ENCODE data around the gene PCNX4.

The PCNX4 gene

GRCh38 chr14:60102389-60102788 is 10.7 kb downstream of the PCNX4 start:
- no peak for DNase-seq (ENCODE audit: low spot score)

DNA sequence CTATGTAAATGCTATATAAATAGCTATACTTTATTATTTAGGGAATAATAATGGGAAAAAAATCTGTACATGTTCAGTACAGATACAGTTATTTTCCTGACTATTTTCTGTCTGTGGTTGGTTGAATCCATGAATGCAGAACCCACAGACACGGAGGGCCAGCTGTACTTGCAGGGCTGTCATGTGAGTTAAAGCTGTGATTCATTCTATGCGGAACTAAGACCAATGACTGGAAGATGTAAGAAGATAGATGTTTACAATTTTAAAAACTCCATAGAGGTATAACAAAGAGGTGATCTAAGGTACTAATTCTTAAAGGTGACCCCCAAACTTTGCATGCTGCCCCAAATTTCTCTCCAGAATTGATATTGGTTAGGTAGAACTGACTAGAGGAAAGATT is 14.6 kb downstream of the PCNX4 start:
- DNase-seq (ENCODE audit: low spot score): no peak

DNA sequence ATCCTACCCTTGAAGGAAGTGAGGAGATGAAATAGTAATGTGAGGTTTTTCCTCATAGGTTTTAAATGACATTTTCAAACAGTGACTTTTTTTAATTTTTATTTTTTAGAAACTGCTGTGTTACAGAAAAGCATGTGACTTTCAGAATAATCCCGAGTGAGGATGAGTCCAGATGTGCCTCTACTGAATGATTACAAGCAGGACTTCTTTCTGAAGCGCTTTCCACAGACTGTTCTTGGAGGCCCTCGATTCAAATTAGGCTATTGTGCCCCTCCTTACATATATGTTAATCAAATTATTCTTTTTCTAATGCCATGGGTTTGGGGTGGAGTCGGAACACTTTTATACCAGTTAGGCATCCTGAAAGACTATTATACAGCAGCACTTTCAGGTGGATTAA is 15.8 kb downstream of the PCNX4 start:
- DNase-seq (ENCODE audit: low spot score): no peak

DNA sequence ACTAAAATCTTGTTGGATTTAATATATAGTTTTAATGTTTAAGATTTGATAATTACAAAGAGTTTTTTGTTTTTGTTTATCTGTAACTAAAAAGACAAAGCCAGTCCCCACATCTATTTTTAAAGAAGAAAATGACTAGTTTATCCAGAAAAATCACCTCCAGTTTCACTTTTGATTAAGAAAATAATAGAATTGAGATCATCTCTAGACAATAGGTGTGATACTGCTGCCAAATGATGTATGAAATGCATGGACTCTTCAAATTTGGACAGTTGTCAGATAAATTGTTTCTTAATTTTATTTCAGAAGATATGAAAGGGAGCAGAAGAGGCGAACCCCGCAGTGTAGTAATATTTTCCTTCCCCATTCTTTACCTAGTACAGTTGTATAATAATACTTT is 20.0 kb downstream of the PCNX4 start:
- DNase-seq (ENCODE audit: low spot score): no peak

- no peak for DNase-seq (ENCODE audit: low spot score)
These were observed 23.2 kb downstream of the PCNX4 start for GRCh38 chr14:60114881-60115280.

DNA sequence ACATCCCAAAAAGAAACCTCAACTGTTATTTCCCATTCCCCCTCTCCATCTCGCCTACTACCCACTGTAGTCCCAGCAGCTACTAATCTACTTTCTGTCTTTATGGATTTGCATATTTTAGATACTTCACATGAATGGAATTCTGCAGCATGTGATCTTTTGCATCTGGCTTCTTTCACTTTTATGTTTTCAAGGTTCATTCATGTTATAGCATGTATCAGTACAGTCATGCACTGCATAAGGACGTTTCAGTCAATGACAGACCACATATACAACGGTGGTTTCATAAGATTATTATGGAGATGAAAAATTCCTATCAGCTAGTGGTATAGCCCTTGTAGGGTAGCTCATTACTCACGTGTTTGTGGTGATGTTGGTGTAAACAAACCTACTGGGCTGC is 24.5 kb downstream of the PCNX4 start:
- no peak for DNase-seq (ENCODE audit: low spot score)

DNA sequence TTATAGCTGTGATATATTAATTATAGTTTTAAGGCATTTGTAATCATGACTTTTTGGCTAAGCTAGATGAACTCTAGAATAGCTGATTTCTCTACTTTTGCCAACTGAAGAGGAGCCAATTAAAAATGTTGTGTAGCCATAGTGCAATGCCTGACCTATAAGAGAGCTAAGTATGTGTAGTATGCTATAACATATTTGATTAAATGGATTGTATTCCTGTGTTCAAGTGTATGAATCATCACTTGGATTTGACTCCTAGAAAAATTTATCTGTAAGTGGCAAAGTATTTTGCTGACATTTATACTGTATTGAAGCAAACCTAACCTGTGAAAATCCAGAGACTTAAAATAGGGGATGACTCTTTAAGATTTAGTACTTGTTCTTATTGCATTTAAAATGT is 34.2 kb downstream of the PCNX4 start:
- DNase-seq (ENCODE audit: low spot score): no peak

- no peak for DNase-seq (ENCODE audit: low spot score)
These were observed 41.8 kb downstream of the PCNX4 start for GRCh38 chr14:60133487-60133886.

DNA sequence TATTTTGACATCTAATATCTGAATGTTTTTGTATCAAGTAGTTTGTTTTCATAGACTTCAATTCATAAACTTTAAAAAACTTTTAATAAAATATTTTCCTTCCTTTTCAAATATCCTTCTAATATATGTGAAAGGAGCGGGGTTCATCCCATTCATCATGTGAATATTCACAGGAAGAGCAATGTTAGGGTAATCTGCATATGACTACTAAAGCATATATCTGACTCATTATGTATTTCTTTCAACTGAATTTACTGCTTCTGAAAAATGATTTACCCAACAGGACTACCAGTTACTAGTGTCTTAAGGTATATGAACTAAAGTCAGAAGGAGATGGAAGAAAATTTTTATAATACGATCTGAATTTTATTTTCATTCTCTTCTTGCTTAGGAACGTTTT is 43.0 kb downstream of the PCNX4 start:
- no peak for DNase-seq (ENCODE audit: low spot score)

DNA sequence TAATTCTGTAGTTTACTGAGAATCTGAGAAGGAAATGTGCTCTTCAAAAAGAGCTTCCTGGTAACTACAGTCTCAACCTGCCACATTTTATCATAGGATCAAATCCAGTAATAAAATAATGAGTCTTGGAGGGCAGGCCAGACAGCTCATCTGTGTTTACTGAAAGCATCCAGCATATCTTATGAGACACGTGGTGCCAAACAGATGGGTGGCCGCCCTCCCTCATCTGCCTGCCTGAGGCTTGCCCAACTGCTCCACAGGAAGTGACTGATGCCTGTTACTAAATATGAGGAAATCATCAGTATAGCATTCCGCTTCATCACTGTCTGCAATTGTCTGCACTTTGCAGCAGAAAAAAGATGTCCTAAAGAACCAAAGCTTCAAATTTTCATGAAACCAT is 60.0 kb downstream of the PCNX4 start:
- DNase-seq (ENCODE audit: low spot score): no peak

DNA sequence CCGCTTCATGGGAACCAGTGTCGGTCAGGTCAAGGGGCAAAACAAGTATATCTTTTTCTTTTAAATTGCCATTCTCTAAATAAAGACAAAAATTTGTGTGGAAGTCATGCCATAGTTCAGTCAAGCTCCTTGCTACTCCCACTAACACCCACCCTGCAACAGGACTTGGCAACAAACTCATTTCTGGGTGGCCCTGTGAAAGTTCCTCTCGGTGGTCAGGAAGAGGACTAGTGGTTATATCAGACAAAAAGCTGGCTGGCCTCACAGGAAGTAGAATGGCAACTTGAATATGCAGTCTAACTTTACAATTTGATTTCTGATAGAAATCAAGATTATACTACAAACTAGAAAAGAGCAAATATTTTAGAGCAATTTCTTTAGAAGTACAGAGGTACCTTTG is 62.3 kb downstream of the PCNX4 start:
- no peak for DNase-seq (ENCODE audit: low spot score)

DNA sequence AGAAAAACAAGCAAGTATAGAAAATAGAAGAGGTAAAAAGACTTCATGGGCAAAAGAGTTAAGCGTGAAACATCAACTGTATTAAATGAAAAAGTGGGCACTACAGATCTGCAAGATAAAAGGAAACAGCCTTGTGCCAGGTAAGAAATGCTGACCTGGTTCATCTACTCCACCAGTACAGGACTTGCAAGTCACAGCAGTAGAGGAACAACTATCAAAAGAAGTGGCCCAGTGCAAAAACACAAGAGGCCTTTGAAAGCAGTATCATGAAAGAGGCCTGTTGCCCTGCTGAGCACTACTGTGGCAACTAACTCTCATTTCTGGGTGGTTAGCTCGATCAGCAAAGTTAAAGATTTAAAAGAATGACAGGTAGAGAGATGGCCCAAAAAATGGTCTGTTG is 62.9 kb downstream of the PCNX4 start:
- no peak for DNase-seq (ENCODE audit: low spot score)

DNA sequence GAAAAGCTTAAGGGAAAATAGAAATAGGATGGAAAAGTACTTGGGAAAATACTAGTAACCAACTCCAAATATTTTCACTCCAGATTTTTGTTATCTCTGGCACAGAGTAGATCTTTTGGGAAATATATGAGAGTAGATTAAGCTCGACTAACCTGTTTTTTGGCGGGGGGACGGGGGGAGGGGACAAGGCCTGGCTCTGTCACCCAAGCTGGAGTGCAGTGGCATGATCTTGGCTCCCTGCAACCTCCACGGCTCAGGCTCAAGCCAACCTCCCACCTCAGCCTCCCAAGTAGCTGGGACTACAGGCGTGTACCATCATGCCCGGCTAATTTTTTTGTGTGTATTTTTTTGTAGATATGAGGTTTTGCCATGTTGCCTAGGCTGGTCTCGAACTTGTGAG is 68.7 kb downstream of the PCNX4 start:
- no peak for DNase-seq (ENCODE audit: low spot score)

GRCh38 chr14:60161196-60162107 is 69.7 kb downstream of the PCNX4 start:
- DNase-seq (ENCODE audit: low spot score): peak; percentile 26

GRCh38 chr14:60163693-60164092 is 72.0 kb downstream of the PCNX4 start:
- DNase-seq (ENCODE audit: low spot score): no peak

DNA sequence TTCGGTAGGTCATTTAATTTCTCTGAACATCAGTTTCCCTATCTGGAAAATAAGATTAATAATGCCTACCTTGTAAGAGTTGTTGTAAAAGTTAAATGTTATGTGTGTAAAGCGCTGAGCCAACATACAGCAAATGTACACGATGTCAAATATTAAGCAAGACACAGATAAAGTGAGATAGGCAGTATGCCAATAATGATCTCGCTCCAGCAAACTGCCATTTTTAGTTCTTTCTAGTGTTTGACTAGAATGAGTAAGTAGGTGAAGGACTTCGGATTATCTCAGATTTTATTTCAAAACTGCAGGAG is 72.6 kb downstream of the PCNX4 start:
- no peak for DNase-seq (ENCODE audit: low spot score)

DNA sequence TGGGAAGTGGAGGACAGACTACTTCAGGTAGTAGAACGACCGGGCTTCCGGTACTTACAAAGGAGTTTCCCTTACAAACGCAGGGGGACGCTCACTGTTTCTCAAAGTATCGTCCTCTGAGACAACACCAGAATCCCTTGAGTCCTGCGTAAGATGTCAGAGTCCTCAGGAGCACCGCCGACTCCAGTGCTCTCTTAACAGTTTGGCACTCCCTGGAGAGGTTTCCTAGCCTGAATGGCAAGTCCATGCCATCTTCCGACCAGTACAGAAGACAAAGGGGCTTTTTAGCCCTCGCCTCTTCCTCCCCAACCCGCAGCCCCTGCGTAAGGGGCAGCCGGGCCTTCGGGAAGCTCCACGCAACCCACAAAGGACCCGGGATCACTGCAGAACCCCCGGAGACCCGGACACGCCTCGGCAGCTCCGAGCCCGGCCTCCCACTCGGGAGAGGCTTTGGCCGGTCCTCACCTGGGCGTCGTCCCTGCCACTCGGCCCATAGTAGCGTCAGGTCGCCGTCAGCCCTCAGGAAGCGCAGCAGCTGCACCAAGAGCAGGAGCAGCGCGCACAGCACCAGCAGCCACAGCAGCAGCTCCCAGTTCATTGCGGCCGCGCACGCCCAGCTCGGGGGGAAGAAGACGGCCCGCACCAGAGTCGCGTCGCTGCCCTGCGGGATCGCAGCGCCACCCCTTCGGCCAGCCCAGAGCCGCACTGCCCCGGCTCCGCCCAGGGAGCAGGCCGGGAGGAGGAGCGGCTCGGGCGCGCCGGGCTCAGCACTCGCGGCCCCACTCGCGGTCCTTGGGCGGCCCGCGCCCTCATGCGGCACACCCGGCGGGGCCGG is 73.2 kb downstream of the PCNX4 start, which contains the start of gene DHRS7:
Gene DHRS7 (minus strand): TSS at position 687 of the 835 bp plus-strand sequence. CDS start 89 bp downstream, at position 598.
- peak; percentile 84 for DNase-seq (ENCODE audit: low spot score)

GRCh38 chr14:60165547-60165876 is 73.8 kb downstream of the PCNX4 start:
- no peak for DNase-seq (ENCODE audit: low spot score)

DNA sequence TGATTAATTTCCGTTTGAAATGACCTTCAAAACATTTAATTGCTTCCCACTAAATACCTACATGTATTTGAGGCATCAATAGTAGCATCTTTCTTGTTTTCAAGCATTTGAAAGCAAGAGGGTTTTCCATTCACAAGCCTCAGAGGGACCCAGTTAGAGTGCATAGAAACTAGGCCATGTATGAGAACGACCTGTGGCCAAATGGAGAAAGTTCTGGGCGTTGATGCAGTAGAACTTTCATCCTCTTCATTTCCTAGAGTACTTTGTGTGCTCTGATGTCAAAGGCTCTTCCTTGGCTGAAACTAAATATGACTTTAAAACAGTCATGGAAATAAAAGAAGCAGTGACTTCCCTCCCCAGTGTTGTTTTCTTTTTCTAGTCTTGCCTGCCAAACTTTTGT is 74.4 kb downstream of the PCNX4 start:
- no peak for DNase-seq (ENCODE audit: low spot score)

DNA sequence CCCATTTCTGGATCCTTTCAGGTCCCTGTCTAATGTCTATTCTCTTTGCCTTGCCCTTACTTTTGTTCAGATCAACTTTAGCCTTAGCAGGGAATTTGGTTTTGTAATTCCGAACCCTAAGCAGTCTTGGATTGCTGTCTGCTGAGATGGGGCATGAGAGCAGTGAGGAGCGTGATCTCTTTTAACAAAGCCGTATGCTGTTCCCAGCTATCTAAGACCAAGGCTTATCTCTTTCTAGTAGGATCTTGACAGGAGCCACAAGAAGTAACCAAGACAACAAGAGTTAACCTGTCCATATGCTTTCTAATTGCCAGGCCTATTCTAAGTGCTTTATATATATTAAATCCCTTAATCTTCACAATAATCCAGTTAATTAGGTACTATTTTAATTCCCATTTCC is 78.0 kb downstream of the PCNX4 start:
- DNase-seq (ENCODE audit: low spot score): no peak

DNA sequence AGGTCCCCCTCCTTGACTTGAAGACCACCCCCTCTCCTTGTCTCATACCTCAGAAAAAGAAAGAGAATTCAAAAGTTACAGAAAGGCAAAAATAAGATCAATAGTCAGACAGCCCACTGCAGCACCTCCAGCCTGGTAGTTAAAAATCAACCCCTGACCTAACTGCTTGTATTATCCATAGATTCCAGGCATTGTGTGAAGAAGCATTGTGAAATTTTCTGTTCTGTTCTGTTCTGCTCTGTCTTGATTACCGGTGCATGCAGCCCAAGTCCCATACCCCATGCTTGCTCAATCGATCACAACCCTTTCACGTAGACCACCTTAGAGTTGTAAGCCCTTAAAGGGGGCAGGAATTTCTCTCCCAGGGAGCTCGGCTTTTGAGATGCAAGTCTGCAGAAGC is 79.2 kb downstream of the PCNX4 start:
- DNase-seq (ENCODE audit: low spot score): no peak

DNA sequence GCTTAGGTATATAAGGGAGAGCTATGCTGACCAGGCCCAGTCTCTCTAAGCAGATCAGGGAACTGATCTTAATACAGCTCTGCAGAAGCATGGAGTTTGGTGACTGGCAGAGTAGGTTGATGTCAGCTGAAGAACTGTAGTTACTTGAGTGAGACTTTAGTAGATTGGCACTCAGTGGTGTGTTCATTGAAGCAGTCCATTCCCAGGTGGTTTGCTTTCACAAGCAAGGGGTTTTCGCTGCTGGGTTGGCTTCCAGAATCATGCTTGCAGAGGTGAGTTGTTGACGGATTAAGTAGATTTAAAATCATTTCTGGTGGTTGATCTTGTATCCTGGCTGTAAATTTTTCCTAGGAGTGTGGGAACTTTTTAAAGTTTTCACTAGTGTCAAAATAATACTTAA is 80.0 kb downstream of the PCNX4 start:
- no peak for DNase-seq (ENCODE audit: low spot score)
